Thyroid gland (tissue), 4 donors: ENCODE data around the gene TFF2. TPM values are rescaled to one million over a fixed set of nuclear protein-coding genes. Genes with fewer than 3 reads are reported as not detected.

ENCODE experiments used
- DNase-seq, 2 donors: peaks; one replicate each; pipeline ENCODE4 v3.0.0-alpha.2; 2019
- H3K27ac ChIP-seq, 3 donors: fragments of 200-600 bp; sonication (generic); 1 replicate in 2 of 3; 2 replicates in 1 of 3; pipeline ENCODE4 v1.5.1; 2016 to 2019; ENCODE audit warnings: mild to moderate bottlenecking in 1 of 3, moderate library complexity in 1 of 3
- H3K27me3 ChIP-seq: fragments of 200-600 bp; sonication (generic); one replicate; pipeline ENCODE4 v1.5.1; 2019
- H3K36me3 ChIP-seq, 2 donors: fragments of 200-600 bp; sonication (generic); one replicate each; pipeline ENCODE4 v1.5.1; 2016 to 2019
- H3K4me1 ChIP-seq, 2 donors: fragments of 200-600 bp; sonication (generic); one replicate each; pipeline ENCODE4 v1.5.1; 2017 to 2019
- H3K4me3 ChIP-seq, 3 donors: fragments of 200-600 bp; sonication (generic); replicated peaks in 1 of 3; 1 replicate in 2 of 3; 2 replicates in 1 of 3; pipeline ENCODE4 v1.5.1; 2016; ENCODE audit warnings: mild to moderate bottlenecking in 1 of 3
- H3K9me3 ChIP-seq: fragments of 200-600 bp; sonication (generic); one replicate; pipeline ENCODE4 v1.5.1; 2017
- CTCF ChIP-seq, 6 experiments: fragments of 200-600 bp in 3 of 6; fragments of 450-650 bp in 3 of 6; sonication (generic) in 3 of 6; IDR thresholded peaks; one replicate each; pipeline ENCODE4 v1.5.1; 2016 to 2019; ENCODE audit warnings: antibody characterized with exemption in 6 of 6, mild to moderate bottlenecking in 2 of 6, inconsistent platforms in 1 of 6, moderate library complexity in 1 of 6
- POLR2A ChIP-seq, 2 donors: fragments of 450-650 bp; IDR thresholded peaks; one replicate each; pipeline ENCODE4 v1.6.1; 2017; ENCODE audit warnings: antibody characterized with exemption in 2 of 2, mild to moderate bottlenecking in 2 of 2, moderate library complexity in 1 of 2
- WGBS, 2 donors: methylation state at CpG; one replicate each; pipeline ENCODE4 v1.1.5; 2017; 5-methylcytosine and 5-hydroxymethylcytosine counted together
- intact Hi-C: fragments of 100-400 bp; cut with DNase I; formaldehyde crosslinking; loops from one replicate; pipeline ENCODE4 v1.15.1; 2023
- total RNA-seq, 4 donors: library from RNA; depleted of rRNA; stranded (reverse); fragments of >200 nt; gene quantifications; one replicate each; pipeline ENCODE4 v1.2.3, GENCODE V29; 2016

Gene TFF2
- total RNA-seq, 4 donors from 2014 or later: 2.5 to 14.3 TPM; not detected in 2

GRCh38 chr21:42377211-42377950, 26.6 kb upstream of the TFF2 start:
- H3K27ac ChIP-seq: no peak overlapping the region
- DNase-seq: no peak
- intact Hi-C loops: no loop called here
- H3K4me1 ChIP-seq: peaks cover 19 to 30% of the 10 kb centered on the region in 2 donors
- no peaks in the 10 kb centered on the region for H3K27me3 ChIP-seq
- TF ChIP-seq CTCF (IDR thresholded peaks at IDR 0.05) (no peak), POLR2A (IDR thresholded peaks at IDR 0.05) (no peak)
- no peak overlapping the region for H3K4me3 ChIP-seq
- H3K9me3 ChIP-seq: no peaks in the 10 kb centered on the region
- no peaks in the 10 kb centered on the region for H3K36me3 ChIP-seq
- WGBS, 2 donors: 82 to 91% methylated on average over 23 to 24 of the region's 24 CpGs

GRCh38 chr21:42376338-42376982, 25.7 kb upstream of the TFF2 start:
- no peak for TF ChIP-seq CTCF (IDR thresholded peaks at IDR 0.05)
- no peak for TF ChIP-seq POLR2A (IDR thresholded peaks at IDR 0.05)
- DNase-seq: peak in 1 of 2 donors; percentile 66
- intact Hi-C loops: no loop called here
- H3K36me3 ChIP-seq: no peaks in the 10 kb centered on the region
- peaks cover 19 to 30% of the 10 kb centered on the region in 2 donors for H3K4me1 ChIP-seq
- 57 to 89% methylated on average over 31 to 32 of the region's 32 CpGs for WGBS, 2 donors
- peak overlapping the region in 1 of 3 donors; percentile 8 for H3K4me3 ChIP-seq
- no peaks in the 10 kb centered on the region for H3K27me3 ChIP-seq
- H3K9me3 ChIP-seq: no peaks in the 10 kb centered on the region
- H3K27ac ChIP-seq: peak overlapping the region in 2 of 3 donors; percentile 49 to 54

- Histone ChIP-seq H3K9me3 (no peaks in the 10 kb centered on the region), H3K27ac (peak overlapping the region in 2 of 3 donors; percentile 49 to 54), H3K36me3 (no peaks in the 10 kb centered on the region), H3K4me1 (peaks cover 16 to 25% of the 10 kb centered on the region in 2 donors), H3K27me3 (no peaks in the 10 kb centered on the region), H3K4me3 (no peak overlapping the region)
- WGBS, 2 donors: 67 to 83% methylated on average over 1 to 3 of the region's 3 CpGs
- TF ChIP-seq CTCF (IDR thresholded peaks at IDR 0.05): no peak
- no peak for TF ChIP-seq POLR2A (IDR thresholded peaks at IDR 0.05)
- no peak for DNase-seq
- intact Hi-C loops: no loop called here
Measured at GRCh38 chr21:42375966-42376337, 25.2 kb upstream of the TFF2 start.

GRCh38 chr21:42375506-42375905, 24.7 kb upstream of the TFF2 start:
- Histone ChIP-seq H3K9me3 (no peaks in the 10 kb centered on the region), H3K4me3 (no peak overlapping the region), H3K36me3 (no peaks in the 10 kb centered on the region), H3K27ac (peak overlapping the region in 1 of 3 donors; percentile 54), H3K27me3 (no peaks in the 10 kb centered on the region), H3K4me1 (peaks cover 14 to 24% of the 10 kb centered on the region in 2 donors)
- no peak for DNase-seq
- TF ChIP-seq CTCF (IDR thresholded peaks at IDR 0.05) (no peak), POLR2A (IDR thresholded peaks at IDR 0.05) (no peak)
- intact Hi-C loops: no loop called here
- 74 to 100% methylated on average over 2 to 11 of the region's 11 CpGs for WGBS, 2 donors
